Colonic mucosa (tissue), 2 donors: ENCODE data around the gene KRCC1. TPM values are rescaled to one million over a fixed set of nuclear protein-coding genes. Genes with fewer than 3 reads are reported as not detected.

Experiments
- microRNA-seq: library from miRNA; unstranded; fragments of <30 nt; microRNA quantifications from one replicate; pipeline ENCODE4, GENCODE V29; 2019
- total RNA-seq, 2 donors: library from RNA; stranded (reverse); fragmentation: NEBNext Ultra II Directional in 1 of 2; extraction: Animal tissue kit (Norgen Biotek cat#: 25700) in 1 of 2; gene quantifications; one replicate each; pipeline ENCODE4 v1.2.1, GENCODE V29; 2021
- donor health status: DM: no; HTN: no; CAD: no.
- donor health status: DM: no; HTN: no; CAD: no.

KRCC1 gene
- total RNA-seq, 2 donors from 2014 or later = 45.6 to 75.8 TPM

Small RNA genes within 50 kb of the gene (microRNA-seq; reads per million reads assigned to microRNA genes)
- not detected for gene MIR4780

Other genes with a start within 250 kb of the KRCC1 start
- 1 to 10 TPM in 1 of 2 donors, not detected in 1; 3.7 TPM for gene RGPD2, start 230.0 kb downstream of the KRCC1 start, total RNA-seq
- 1 to 10 TPM; 2.3 to 5.7 TPM for gene RNU2-63P, start 39.2 kb downstream of the KRCC1 start, total RNA-seq
- 1 to 10 TPM in 1 of 2 donors, not detected in 1; 1.9 TPM for gene SMYD1, start 12.0 kb upstream of the KRCC1 start, total RNA-seq
- gene FABP1, start 72.3 kb upstream of the KRCC1 start, total RNA-seq = 1,000 to 10,000 TPM; 2,582 to 2,822 TPM
- 10 to 100 TPM; 17.5 to 23.3 TPM for gene THNSL2, start 114.6 kb upstream of the KRCC1 start, total RNA-seq